H1 (cell line): ENCODE measurements around the gene CRABP2. TPM values are rescaled to one million over a fixed set of nuclear protein-coding genes. Genes with fewer than 3 reads are reported as not detected.

ENCODE experiments used
- CBX5 ChIP-seq: fragments of 300-800, 300-1000 bp; sonication (generic); IDR thresholded peaks from 2 replicates; pipeline ENCODE4 v1.7.1; 2016; ENCODE audit warnings: antibody characterized with exemption, low read length, low read depth
- CEBPB ChIP-seq: IDR thresholded peaks from 2 replicates; pipeline ENCODE4 v1.6.1; 2012; ENCODE audit warnings: low read depth, low read length
- CHD2 ChIP-seq: IDR thresholded peaks from 2 replicates; pipeline ENCODE4 v1.6.1; 2012; ENCODE audit warnings: low read length, improper control_type of control experiment
- CREB1 ChIP-seq: IDR thresholded peaks from 2 replicates; pipeline ENCODE4 v1.6.1; 2012; ENCODE audit warnings: inconsistent platforms
- EP300 ChIP-seq, 2 experiments: IDR thresholded peaks; 1 replicate in 1 of 2; 2 replicates in 1 of 2; pipeline ENCODE4 v1.6.1; 2011 to 2012; ENCODE audit warnings: low read depth in 2 of 2, low read length in 2 of 2, mild to moderate bottlenecking in 2 of 2, borderline replicate concordance in 1 of 2, inconsistent platforms in 1 of 2, moderate library complexity in 1 of 2
- JUN ChIP-seq: IDR thresholded peaks from 2 replicates; pipeline ENCODE4 v1.6.1; 2011; ENCODE audit warnings: low read depth, mild to moderate bottlenecking, improper control_type of control experiment, low read length
- KDM4A ChIP-seq: IDR thresholded peaks from one replicate; pipeline ENCODE4 v1.7.1; 2012; ENCODE audit warnings: low read depth, mild to moderate bottlenecking, moderate library complexity, low read length, inconsistent platforms; ENCODE audit not compliant: severe bottlenecking
- KDM5A ChIP-seq: fragments of 200-600 bp; IDR thresholded peaks from 2 replicates; pipeline ENCODE4 v1.7.1; 2012; ENCODE audit warnings: mild to moderate bottlenecking, low read length, inconsistent platforms, mixed read lengths
- NANOG ChIP-seq: IDR thresholded peaks from 2 replicates; pipeline ENCODE4 v1.6.1; 2011; ENCODE audit warnings: low read length, low read depth, mild to moderate bottlenecking, inconsistent platforms; ENCODE audit not compliant: insufficient read depth, poor library complexity, severe bottlenecking
- POLR2A ChIP-seq, 2 experiments: IDR thresholded peaks; 1 replicate in 1 of 2; 2 replicates in 1 of 2; pipeline ENCODE4 v1.6.1; 2011; ENCODE audit warnings: low read depth in 2 of 2, low read length in 2 of 2, mild to moderate bottlenecking in 2 of 2; ENCODE audit errors: control extremely low read depth in 1 of 2
- POLR2AphosphoS5 ChIP-seq: IDR thresholded peaks from 2 replicates; pipeline ENCODE4 v1.6.1; 2011; ENCODE audit warnings: low read depth, low read length
- RNF2 ChIP-seq: fragments of 200-900, 300-1000 bp; sonication (generic); IDR thresholded peaks from 2 replicates; pipeline ENCODE4 v1.7.1; 2016; ENCODE audit warnings: borderline replicate concordance, low read depth, mild to moderate bottlenecking, antibody characterized with exemption, low read length; ENCODE audit not compliant: poor library complexity, severe bottlenecking; ENCODE audit errors: missing control alignments
- SAP30 ChIP-seq: fragments of 300-600 bp; sonication (generic); IDR thresholded peaks from 2 replicates; pipeline ENCODE4 v1.7.1; 2012; ENCODE audit warnings: low read length, moderate library complexity, mild to moderate bottlenecking, inconsistent platforms; ENCODE audit not compliant: insufficient read depth, insufficient replicate concordance
- SP2 ChIP-seq: IDR thresholded peaks from 2 replicates; pipeline ENCODE4 v1.6.1; 2012; ENCODE audit warnings: mild to moderate bottlenecking, low read length, inconsistent platforms
- SRF ChIP-seq: IDR thresholded peaks from 2 replicates; pipeline ENCODE4 v1.6.1; 2011; ENCODE audit warnings: mild to moderate bottlenecking, low read depth, low read length, moderate library complexity
- TAF1 ChIP-seq: IDR thresholded peaks from 2 replicates; pipeline ENCODE4 v1.6.1; 2011; ENCODE audit warnings: mild to moderate bottlenecking, low read depth, low read length
- TAF7 ChIP-seq: optimal IDR thresholded peaks from 2 replicates; pipeline ENCODE3; 2011; ENCODE audit warnings: low read depth, mild to moderate bottlenecking, inconsistent platforms, low read length, moderate library complexity, borderline replicate concordance
- ZNF274 ChIP-seq: IDR thresholded peaks from 2 replicates; pipeline ENCODE4 v1.7.0; 2012; ENCODE audit warnings: low read length, borderline replicate concordance; ENCODE audit errors: extremely low read depth
- polyA plus RNA-seq, 7 experiments: library from polyadenylated mRNA; depleted of rRNA in 3 of 7; stranded (reverse) in 5 of 7; unstranded in 2 of 7; fragments of >200 nt in 5 of 7; fragments of 200-250 nt in 2 of 7; gene quantifications; 1 replicate in 5 of 7; 2 replicates in 1 of 7; 4 replicates in 1 of 7; pipeline versions ENCODE4 v1.2.1 to v1.2.3, GENCODE V29; 2011 to 2013; ENCODE audit warnings: missing spikeins in 2 of 7, mixed read lengths in 2 of 7
- total RNA-seq: library from RNA; stranded (reverse); fragmentation: NEBNext Ultra II Directional; extraction: Animal tissue kit (Norgen Biotek cat#: 25700); gene quantifications from 2 replicates; pipeline ENCODE4 v1.2.1, GENCODE V29; 2021
- TF ChIP-seq, protein P1 (sequence below), 3 experiments: IDR thresholded peaks; 1 replicate in 2 of 3; 2 replicates in 1 of 3; pipeline versions ENCODE4 v1.5.1 to v1.6.1; 2011; ENCODE audit warnings: low read length in 3 of 3, mild to moderate bottlenecking in 3 of 3, inconsistent platforms in 2 of 3, low read depth in 1 of 3, moderate library complexity in 1 of 3; ENCODE audit not compliant: insufficient read depth in 1 of 3; ENCODE audit errors: control extremely low read depth in 1 of 3
- TF ChIP-seq, protein P2 (sequence below): IDR thresholded peaks from 2 replicates; pipeline ENCODE4 v1.6.1; 2011; ENCODE audit warnings: low read length, improper control_type of control experiment

The CRABP2 gene
- total and polyA plus RNA-seq, 2 of the 8 experiments (the other 6 are each of a cell fraction or from before 2014, with no cell fraction given) = 69.2 to 119 TPM

DNA sequence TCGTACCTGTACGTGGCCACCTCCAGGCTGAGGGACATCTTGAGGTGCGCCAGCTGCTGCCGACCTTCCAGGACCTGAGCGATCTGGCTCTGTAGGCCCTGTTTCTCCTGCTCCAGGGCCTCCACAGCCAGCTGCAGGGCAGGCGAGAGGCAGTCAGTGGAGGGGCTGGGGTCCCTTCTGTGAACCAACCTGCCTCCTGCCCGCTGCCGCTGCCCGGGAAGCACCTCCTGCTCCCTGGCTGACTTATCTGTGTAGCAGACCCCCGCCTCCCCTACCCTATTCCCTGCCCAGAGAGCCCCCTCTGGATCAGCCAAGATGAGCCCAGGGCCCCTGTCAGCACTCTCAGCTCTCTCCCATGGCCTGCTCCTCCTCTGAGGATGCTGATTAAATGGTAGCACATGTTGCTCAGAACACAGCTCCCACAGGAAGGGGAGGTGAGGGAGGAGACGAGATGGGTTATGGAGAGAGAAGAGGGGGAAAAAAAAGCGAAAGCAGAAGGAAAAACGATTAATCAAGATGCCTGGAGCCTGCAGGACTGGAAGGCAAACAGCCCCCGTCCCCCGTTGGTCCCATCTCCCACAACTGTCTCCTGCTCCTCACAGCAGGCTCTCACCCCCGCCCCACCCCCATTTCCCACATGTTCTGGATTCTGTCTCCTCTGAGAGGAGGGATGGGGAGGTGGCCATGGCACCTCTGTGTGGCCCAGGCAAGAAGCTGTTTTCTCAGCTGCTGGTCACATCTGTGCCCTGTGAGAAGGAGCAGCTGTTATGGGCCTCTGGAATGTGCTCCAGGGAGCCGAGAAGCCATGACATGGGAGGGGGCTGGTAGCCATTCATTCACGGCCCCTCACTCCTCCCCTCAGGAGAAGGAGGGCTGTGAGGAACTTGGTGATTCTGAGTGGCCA is 29.9 kb downstream of the CRABP2 start (continued):
- TF ChIP-seq RNF2 = no peak
- TF ChIP-seq KDM5A = no peak
- TF ChIP-seq KDM4A = no peak
- TF ChIP-seq, protein P1, sequence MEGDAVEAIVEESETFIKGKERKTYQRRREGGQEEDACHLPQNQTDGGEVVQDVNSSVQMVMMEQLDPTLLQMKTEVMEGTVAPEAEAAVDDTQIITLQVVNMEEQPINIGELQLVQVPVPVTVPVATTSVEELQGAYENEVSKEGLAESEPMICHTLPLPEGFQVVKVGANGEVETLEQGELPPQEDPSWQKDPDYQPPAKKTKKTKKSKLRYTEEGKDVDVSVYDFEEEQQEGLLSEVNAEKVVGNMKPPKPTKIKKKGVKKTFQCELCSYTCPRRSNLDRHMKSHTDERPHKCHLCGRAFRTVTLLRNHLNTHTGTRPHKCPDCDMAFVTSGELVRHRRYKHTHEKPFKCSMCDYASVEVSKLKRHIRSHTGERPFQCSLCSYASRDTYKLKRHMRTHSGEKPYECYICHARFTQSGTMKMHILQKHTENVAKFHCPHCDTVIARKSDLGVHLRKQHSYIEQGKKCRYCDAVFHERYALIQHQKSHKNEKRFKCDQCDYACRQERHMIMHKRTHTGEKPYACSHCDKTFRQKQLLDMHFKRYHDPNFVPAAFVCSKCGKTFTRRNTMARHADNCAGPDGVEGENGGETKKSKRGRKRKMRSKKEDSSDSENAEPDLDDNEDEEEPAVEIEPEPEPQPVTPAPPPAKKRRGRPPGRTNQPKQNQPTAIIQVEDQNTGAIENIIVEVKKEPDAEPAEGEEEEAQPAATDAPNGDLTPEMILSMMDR (IDR thresholded peaks at IDR 0.05; ENCODE audit: control extremely low read depth in 1 of 3, insufficient read depth in 1 of 3, low read depth in 1 of 3, low read length in 3 of 3) = no peak
- peak; percentile 65 for TF ChIP-seq POLR2AphosphoS5
- no peak for TF ChIP-seq SP2
- TF ChIP-seq, protein P2, sequence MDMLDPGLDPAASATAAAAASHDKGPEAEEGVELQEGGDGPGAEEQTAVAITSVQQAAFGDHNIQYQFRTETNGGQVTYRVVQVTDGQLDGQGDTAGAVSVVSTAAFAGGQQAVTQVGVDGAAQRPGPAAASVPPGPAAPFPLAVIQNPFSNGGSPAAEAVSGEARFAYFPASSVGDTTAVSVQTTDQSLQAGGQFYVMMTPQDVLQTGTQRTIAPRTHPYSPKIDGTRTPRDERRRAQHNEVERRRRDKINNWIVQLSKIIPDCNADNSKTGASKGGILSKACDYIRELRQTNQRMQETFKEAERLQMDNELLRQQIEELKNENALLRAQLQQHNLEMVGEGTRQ = no peak
- no peak for TF ChIP-seq EP300 (IDR thresholded peaks at IDR 0.05; ENCODE audit: borderline replicate concordance in 1 of 2, low read depth in 2 of 2, low read length in 2 of 2)
- TF ChIP-seq CBX5 = no peak
- no peak for TF ChIP-seq CEBPB
- TF ChIP-seq POLR2A (IDR thresholded peaks at IDR 0.05; ENCODE audit: control extremely low read depth in 1 of 2, low read depth in 2 of 2, low read length in 2 of 2) = no peak
- no peak for TF ChIP-seq TAF7
- TF ChIP-seq ZNF274 = no peak
- no peak for TF ChIP-seq CHD2
- no peak for TF ChIP-seq JUN
- no peak for TF ChIP-seq NANOG
- no peak for TF ChIP-seq SAP30
- 0 out of 2 replicates have a peak, but pooled peaks have one; percentile 13 for TF ChIP-seq TAF1
- TF ChIP-seq CREB1 = no peak
- TF ChIP-seq SRF = no peak
